Mesodermal cell (in vitro differentiated cells): ENCODE measurements around the gene LRRC4C.

Source experiments
- H3K27ac ChIP-seq: 2 replicates; pipeline ENCODE4 v1.7.0; 2013; ENCODE audit warnings: mild to moderate bottlenecking, low read depth, low read length, moderate library complexity; ENCODE audit not compliant: severe bottlenecking
- H3K36me3 ChIP-seq: 2 replicates; pipeline ENCODE4 v1.7.1; 2013; ENCODE audit warnings: mild to moderate bottlenecking, low read length, moderate library complexity; ENCODE audit not compliant: control insufficient read depth, insufficient read depth
- H3K4me1 ChIP-seq: one replicate; pipeline ENCODE4 v1.7.1; 2013; ENCODE audit warnings: mild to moderate bottlenecking, low read length; ENCODE audit not compliant: insufficient read depth, control insufficient read depth, poor library complexity, severe bottlenecking
- H3K4me3 ChIP-seq: 2 replicates; pipeline ENCODE4 v1.7.0; 2013; ENCODE audit warnings: low read length, control low read depth, mild to moderate bottlenecking; ENCODE audit not compliant: insufficient read depth, poor library complexity, severe bottlenecking; ENCODE audit errors: extremely low read depth
- H3K9me3 ChIP-seq: 2 replicates; pipeline ENCODE4 v1.7.1; 2013; ENCODE audit warnings: mild to moderate bottlenecking, low read length, moderate library complexity; ENCODE audit not compliant: control insufficient read depth
- WGBS, 2 experiments: methylation state at CpG; one replicate each; pipeline ENCODE4 v1.1.5; 2013; ENCODE audit warnings: missing lambda C conversion rate in 2 of 2; ENCODE audit not compliant: insufficient coverage in 2 of 2; 5-methylcytosine and 5-hydroxymethylcytosine counted together

Gene LRRC4C

GRCh38 chr11:41206388-41206787 lies 253.1 kb downstream of the LRRC4C start:
- Histone ChIP-seq H3K9me3 (no peaks in the 10 kb centered on the region), H3K4me1 (peaks cover 2% of the 10 kb centered on the region), H3K36me3 (no peaks in the 10 kb centered on the region), H3K4me3 (no peak overlapping the region), H3K27ac (no peak overlapping the region)

- H3K4me1 ChIP-seq = peaks cover 2% of the 10 kb centered on the region
- H3K4me3 ChIP-seq = no peak overlapping the region
- no peak overlapping the region for H3K27ac ChIP-seq
- no peaks in the 10 kb centered on the region for H3K9me3 ChIP-seq
- 4 to 6% methylated on average over 2 to 5 of the region's 5 CpGs for WGBS, 2 experiments
- H3K36me3 ChIP-seq = no peaks in the 10 kb centered on the region
Measured at GRCh38 chr11:41201156-41201555, 258.3 kb downstream of the LRRC4C start.

GRCh38 chr11:41190437-41191082 lies 268.9 kb downstream of the LRRC4C start:
- Histone ChIP-seq H3K36me3 (no peaks in the 10 kb centered on the region), H3K9me3 (peaks cover 4% of the 10 kb centered on the region), H3K27ac (no peak overlapping the region), H3K4me1 (no peaks in the 10 kb centered on the region), H3K4me3 (no peak overlapping the region)
- 90 to 94% methylated on average over 7 to 9 of the region's 14 CpGs for whole genome bisulfite sequencing, 2 experiments

GRCh38 chr11:41189701-41190436 lies 269.6 kb downstream of the LRRC4C start:
- no peak overlapping the region for H3K4me3 ChIP-seq
- no peaks in the 10 kb centered on the region for H3K4me1 ChIP-seq
- no peak overlapping the region for H3K27ac ChIP-seq
- WGBS, 2 experiments = 63 to 75% methylated on average over 1 to 2 of the region's 4 CpGs
- H3K36me3 ChIP-seq = no peaks in the 10 kb centered on the region
- H3K9me3 ChIP-seq = peaks cover 4% of the 10 kb centered on the region

- H3K9me3 ChIP-seq = no peaks in the 10 kb centered on the region
- H3K4me1 ChIP-seq = no peaks in the 10 kb centered on the region
- H3K4me3 ChIP-seq = no peak overlapping the region
- WGBS, 2 experiments = 80 to 93% methylated on average over 1 to 3 of the region's 4 CpGs
- H3K36me3 ChIP-seq = no peaks in the 10 kb centered on the region
- no peak overlapping the region for H3K27ac ChIP-seq
Measured at GRCh38 chr11:41177791-41178190, 281.7 kb downstream of the LRRC4C start.

GRCh38 chr11:41175304-41175972 lies 284.0 kb downstream of the LRRC4C start:
- 50 to 67% methylated on average over 1 of the region's 1 CpG for WGBS, 2 experiments
- Histone ChIP-seq H3K4me1 (no peaks in the 10 kb centered on the region), H3K4me3 (no peak overlapping the region), H3K9me3 (no peaks in the 10 kb centered on the region), H3K27ac (no peak overlapping the region), H3K36me3 (no peaks in the 10 kb centered on the region)

GRCh38 chr11:41146326-41146725 lies 313.1 kb downstream of the LRRC4C start:
- H3K4me3 ChIP-seq = no peak overlapping the region
- no peaks in the 10 kb centered on the region for H3K36me3 ChIP-seq
- H3K4me1 ChIP-seq = no peaks in the 10 kb centered on the region
- 67% methylated on average over 1 of the region's 2 CpGs; no CpG with 5 or more reads in 1 of the 2 experiments for WGBS, 2 experiments
- no peaks in the 10 kb centered on the region for H3K9me3 ChIP-seq
- H3K27ac ChIP-seq = no peak overlapping the region

- no peaks in the 10 kb centered on the region for H3K4me1 ChIP-seq
- no peaks in the 10 kb centered on the region for H3K9me3 ChIP-seq
- H3K4me3 ChIP-seq = no peak overlapping the region
- no peaks in the 10 kb centered on the region for H3K36me3 ChIP-seq
- H3K27ac ChIP-seq = no peak overlapping the region
- WGBS, 2 experiments = 90 to 96% methylated on average over 2 to 3 of the region's 5 CpGs
Measured at GRCh38 chr11:41145420-41145819, 314.0 kb downstream of the LRRC4C start.

GRCh38 chr11:41134971-41135370 lies 324.5 kb downstream of the LRRC4C start:
- H3K4me1 ChIP-seq = no peaks in the 10 kb centered on the region
- WGBS, 2 experiments = 71 to 75% methylated on average over 1 of the region's 1 CpG
- H3K9me3 ChIP-seq = no peaks in the 10 kb centered on the region
- H3K36me3 ChIP-seq = no peaks in the 10 kb centered on the region
- H3K27ac ChIP-seq = no peak overlapping the region
- H3K4me3 ChIP-seq = no peak overlapping the region

- no CpG with 5 or more reads among the region's 2 CpGs for WGBS, 2 experiments
- no peaks in the 10 kb centered on the region for H3K4me1 ChIP-seq
- no peak overlapping the region for H3K27ac ChIP-seq
- H3K4me3 ChIP-seq = no peak overlapping the region
- H3K9me3 ChIP-seq = no peaks in the 10 kb centered on the region
- no peaks in the 10 kb centered on the region for H3K36me3 ChIP-seq
Measured at GRCh38 chr11:41133023-41133422, 326.4 kb downstream of the LRRC4C start.

GRCh38 chr11:41121600-41121999 lies 337.9 kb downstream of the LRRC4C start:
- Histone ChIP-seq H3K36me3 (no peaks in the 10 kb centered on the region), H3K4me3 (no peak overlapping the region), H3K27ac (no peak overlapping the region), H3K4me1 (no peaks in the 10 kb centered on the region), H3K9me3 (no peaks in the 10 kb centered on the region)
